K562 (cell line): ENCODE results near the gene FPGS. TPM values are rescaled to one million over a fixed set of nuclear protein-coding genes. Genes with fewer than 3 reads are reported as not detected.
"Not testable (repeated sequence)": the region's sequence is repeated elsewhere in the genome, so short reads cannot be mapped to it uniquely, and the experiment has no call there.

Source experiments
- ATAC-seq: fragments of 200-7000 bp; cut with Tn5 transposase; 3 replicates; pipeline ENCODE4 v1.9.1; 2020; ENCODE audit warnings: moderate library complexity
- BruUV-seq: library from RNA; stranded (reverse); fragments of 400-500 nt; replicated peaks from 2 replicates; lab custom pipeline; 2021; lab: Mats Ljungman, UMichigan
- CTCF ChIA-PET: fragments of 300-600 bp; formaldehyde crosslinking; extraction: SDS; loops from one replicate; lab custom pipeline; 2021; ENCODE audit warnings: low intra/inter-chr PET ratio; lab: Yijun Ruan, JAX
- POLR2A ChIA-PET: fragments of 300-600, 350-650 bp; sonication (Branson Sonifier 250); formaldehyde crosslinking; extraction: SDS; loops from one replicate; lab custom pipeline; 2021; ENCODE audit warnings: antibody characterized with exemption, inconsistent platforms; lab: Yijun Ruan, JAX
- DNase-seq, 4 experiments: peaks; one replicate each; pipeline versions ENCODE4 v3.0.0 to v3.0.0-alpha.2; 2011 to 2018; ENCODE audit warnings: low spot score in 3 of 4, mixed read lengths in 3 of 4; ENCODE audit errors: extremely low read depth in 1 of 4
- FAIRE-seq: peaks from 2 replicates; lab custom pipeline; 2011; peaks lifted over from hg19 to GRCh38; lab: Jason Lieb, UNC
- H2AFZ ChIP-seq: 2 replicates; pipeline ENCODE4 v1.6.0; 2011; ENCODE audit warnings: low read depth, low read length, control low read depth, inconsistent platforms
- H3K27ac ChIP-seq: fragments of 200-600 bp; 3 replicates; pipeline ENCODE4 v1.8.0; 2011; ENCODE audit warnings: low read depth, mild to moderate bottlenecking, control low read depth, inconsistent platforms, low read length, moderate library complexity, mixed read lengths; ENCODE audit errors: extremely low read depth
- H3K27me3 ChIP-seq, 2 experiments: fragments of 300-600 bp in 1 of 2; 2 replicates in 1 of 2; 3 replicates in 1 of 2; pipeline versions ENCODE4 v1.6.0 to v1.8.0; 2011; ENCODE audit warnings: inconsistent platforms in 2 of 2, low read length in 2 of 2, mild to moderate bottlenecking in 1 of 2, mixed read lengths in 1 of 2, moderate library complexity in 1 of 2; ENCODE audit not compliant: control insufficient read depth in 2 of 2, insufficient read depth in 2 of 2
- H3K36me3 ChIP-seq: fragments of 300-600 bp; 3 replicates; pipeline ENCODE4 v1.8.0; 2011; ENCODE audit warnings: mild to moderate bottlenecking, low read length, inconsistent platforms; ENCODE audit not compliant: control insufficient read depth, insufficient read depth
- H3K4me1 ChIP-seq, 2 experiments: fragments of 200-600 bp in 1 of 2; replicated peaks in 1 of 2; 2 replicates in 1 of 2; 3 replicates in 1 of 2; pipeline versions ENCODE4 v1.5.1 to v1.8.0; 2011; ENCODE audit warnings: inconsistent platforms in 2 of 2, low read length in 2 of 2, mild to moderate bottlenecking in 1 of 2, mixed read lengths in 1 of 2, moderate library complexity in 1 of 2; ENCODE audit not compliant: control insufficient read depth in 2 of 2, insufficient read depth in 2 of 2
- H3K4me2 ChIP-seq: 2 replicates; pipeline ENCODE4 v1.6.1; 2011; ENCODE audit warnings: low read length, control low read depth, inconsistent platforms, mixed read lengths; ENCODE audit not compliant: insufficient read depth
- H3K4me3 ChIP-seq: fragments of 200-600 bp; sonication (generic), shearing (Covaris generic); 2 replicates; pipeline ENCODE4 v1.5.1; 2016; ENCODE audit warnings: control low read depth, inconsistent platforms
- H3K79me2 ChIP-seq: fragments of 200-600 bp; 3 replicates; pipeline ENCODE4 v1.8.0; 2011; ENCODE audit warnings: low read length, inconsistent platforms; ENCODE audit not compliant: control insufficient read depth, insufficient read depth
- H3K9ac ChIP-seq, 2 experiments: 2 replicates each; pipeline versions ENCODE4 v1.6.0 to v1.6.1; 2011; ENCODE audit warnings: low read depth in 2 of 2, low read length in 2 of 2, control low read depth in 1 of 2, inconsistent platforms in 1 of 2, mild to moderate bottlenecking in 1 of 2, mixed read lengths in 1 of 2; ENCODE audit not compliant: insufficient read depth in 1 of 2
- H3K9me1 ChIP-seq: one replicate; pipeline ENCODE4 v1.6.0; 2011; ENCODE audit warnings: inconsistent platforms, mild to moderate bottlenecking, low read length, moderate library complexity; ENCODE audit not compliant: control insufficient read depth, insufficient read depth
- H3K9me3 ChIP-seq: replicated peaks from 2 replicates; pipeline ENCODE4 v1.5.1; 2011; ENCODE audit warnings: low read depth, low read length, inconsistent platforms; ENCODE audit not compliant: control insufficient read depth, insufficient read depth
- H4K20me1 ChIP-seq: replicated peaks from 2 replicates; pipeline ENCODE4 v1.6.1; 2011; ENCODE audit warnings: low read length, inconsistent platforms, mixed read lengths; ENCODE audit not compliant: control insufficient read depth, insufficient read depth
- CEBPB ChIP-seq: fragments of 450-650 bp; IDR thresholded peaks from 2 replicates; pipeline ENCODE4 v1.6.1; 2016; ENCODE audit warnings: missing genetic modification characterization, missing compliant biosample characterization
- CTCFL ChIP-seq: IDR thresholded peaks from 2 replicates; pipeline ENCODE4 v1.6.1; 2011; ENCODE audit warnings: borderline replicate concordance, low read depth, mild to moderate bottlenecking, moderate library complexity, low read length; ENCODE audit not compliant: insufficient read depth, poor library complexity, severe bottlenecking
- CXXC5 ChIP-seq: fragments of 250-450 bp; sonication (Bioruptor Pico); IDR thresholded peaks from 2 replicates; pipeline ENCODE4 v1.8.0; 2022; ENCODE audit warnings: inconsistent platforms, mild to moderate bottlenecking, moderate library complexity
- GATA2 ChIP-seq: sonication (generic); formaldehyde crosslinking; IDR thresholded peaks from 2 replicates; pipeline ENCODE4 v1.4.0; 2020; ENCODE audit warnings: mild to moderate bottlenecking, missing genetic modification reagents
- MTA3 ChIP-seq: fragments of 450-650 bp; formaldehyde crosslinking; IDR thresholded peaks from 2 replicates; pipeline ENCODE4 v1.6.1; 2017; ENCODE audit warnings: mild to moderate bottlenecking, borderline replicate concordance
- PCBP2 ChIP-seq: fragments of 200-400 bp; formaldehyde crosslinking; IDR thresholded peaks from 2 replicates; pipeline ENCODE4 v1.6.1; 2018; ENCODE audit warnings: low read length, low read depth, mild to moderate bottlenecking, moderate library complexity; ENCODE audit not compliant: poor library complexity, severe bottlenecking
- SMAD1 ChIP-seq: fragments of 150-350 bp; IDR thresholded peaks from 2 replicates; pipeline ENCODE4 v1.6.1; 2014; ENCODE audit warnings: low read length, low read depth; ENCODE audit not compliant: partially characterized antibody
- ZNF57 ChIP-seq: fragments of 450-650 bp; formaldehyde crosslinking; IDR thresholded peaks from 2 replicates; pipeline ENCODE4 v1.4.0; 2020; ENCODE audit warnings: mild to moderate bottlenecking, moderate library complexity
- WGBS: fragments of 100-300 bp; shearing (Covaris generic); methylation state at CpG from one replicate; pipeline ENCODE4 v1.1.6; 2016; ENCODE audit warnings: low coverage, mixed read lengths; ENCODE audit not compliant: insufficient coverage; ENCODE audit errors: missing lambda C conversion rate; 5-methylcytosine and 5-hydroxymethylcytosine counted together
- in situ Hi-C: fragments of 300-500 bp; cut with MboI; formaldehyde crosslinking; loops from 4 replicates; pipeline ENCODE4 v1.15.0; 2018; ENCODE audit warnings: inconsistent platforms, mixed read lengths
- intact Hi-C: fragments of 100-400 bp; cut with micrococcal nuclease; formaldehyde crosslinking; loops from 2 replicates; pipeline ENCODE4 v1.14.2; 2022
- polyA plus RNA-seq, 8 experiments: library from polyadenylated mRNA; depleted of rRNA in 4 of 8; stranded (reverse) in 5 of 8; unstranded in 3 of 8; fragments of >200 nt; fragmentation: Nextera tagmentation in 2 of 8; fragmentation: Illumina TruSeq in 1 of 8; extraction: Ambion mirVana in 2 of 8; extraction: Trizol in 1 of 8; gene quantifications; 2 replicates each; pipeline versions ENCODE4 v1.2.1 to v1.2.3, GENCODE V29; 2011 to 2014; ENCODE audit warnings: inconsistent platforms in 1 of 8, missing spikeins in 1 of 8
- total RNA-seq, 7 experiments: library from RNA; depleted of rRNA in 6 of 7; stranded (reverse); fragments of >200 nt in 6 of 7; fragmentation: Illumina TruSeq in 2 of 7; extraction: Trizol in 2 of 7; gene quantifications; 2 replicates each; pipeline versions ENCODE4 v1.2.1 to v1.2.3, GENCODE V29; 2011 to 2021; ENCODE audit warnings: low replicate concordance in 1 of 7
- TF ChIP-seq, protein P1 (sequence below): IDR thresholded peaks from 3 replicates; pipeline ENCODE4 v1.6.1; 2011; ENCODE audit warnings: borderline replicate concordance, mild to moderate bottlenecking; ENCODE audit not compliant: insufficient read length, insufficient read depth

Gene FPGS
- total and polyA plus RNA-seq, 9 of the 15 experiments (the other 6 are each of a cell fraction or from before 2014, with no cell fraction given), result 0.84 to 86.4 (median 59.2) TPM

DNA sequence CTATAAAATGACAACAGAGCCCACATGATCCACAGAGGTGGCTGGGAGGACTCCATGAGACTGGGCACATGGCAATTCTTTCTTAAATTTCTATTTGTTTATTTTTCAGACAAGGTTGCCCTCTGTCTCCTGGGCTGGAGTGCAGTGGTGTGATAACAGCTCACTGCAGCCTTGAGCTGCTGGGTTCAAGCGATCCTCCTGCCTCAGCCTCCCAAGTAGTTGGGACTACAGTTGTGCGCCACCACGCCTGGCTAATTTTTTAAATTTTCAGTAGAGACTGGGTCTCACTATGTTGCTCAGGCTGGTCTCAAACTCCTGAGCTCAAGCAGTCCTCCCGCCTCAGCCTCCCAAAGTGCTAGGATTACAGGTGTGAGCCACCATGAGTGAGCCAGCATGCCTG, 42.9 kb downstream of the FPGS start:
- H4K20me1 ChIP-seq, H3K4me2 ChIP-seq, CTCF ChIA-PET, H3K27me3 ChIP-seq, H3K4me3 ChIP-seq, ATAC-seq, in situ Hi-C loops, BruUV-seq, H3K79me2 ChIP-seq, H3K9me1 ChIP-seq, DNase-seq, FAIRE-seq, H3K36me3 ChIP-seq, intact Hi-C loops: not testable (repeated sequence)
- POLR2A ChIA-PET, result interaction anchor here (0.7 to 1.2 kb wide), 2 partner anchors 16 to 28 kb away, joined by 3 to 5 read pairs; no protein-coding TSS in a partner anchor
- Histone ChIP-seq H3K9me3 (peaks cover 17% of the 10 kb centered on the region), H2AFZ (peak overlapping the region; percentile 87), H3K4me1 (peaks cover 23 to 31% of the 10 kb centered on the region in 2 experiments), H3K27ac (peak overlapping the region; percentile 19; the same call in 1 of the 3 replicates), H3K9ac (peak overlapping the region; percentile 5 to 74; a peak in 2 of 4 replicates)
- WGBS, result 92% methylated on average over 4 of the region's 4 CpGs

DNA sequence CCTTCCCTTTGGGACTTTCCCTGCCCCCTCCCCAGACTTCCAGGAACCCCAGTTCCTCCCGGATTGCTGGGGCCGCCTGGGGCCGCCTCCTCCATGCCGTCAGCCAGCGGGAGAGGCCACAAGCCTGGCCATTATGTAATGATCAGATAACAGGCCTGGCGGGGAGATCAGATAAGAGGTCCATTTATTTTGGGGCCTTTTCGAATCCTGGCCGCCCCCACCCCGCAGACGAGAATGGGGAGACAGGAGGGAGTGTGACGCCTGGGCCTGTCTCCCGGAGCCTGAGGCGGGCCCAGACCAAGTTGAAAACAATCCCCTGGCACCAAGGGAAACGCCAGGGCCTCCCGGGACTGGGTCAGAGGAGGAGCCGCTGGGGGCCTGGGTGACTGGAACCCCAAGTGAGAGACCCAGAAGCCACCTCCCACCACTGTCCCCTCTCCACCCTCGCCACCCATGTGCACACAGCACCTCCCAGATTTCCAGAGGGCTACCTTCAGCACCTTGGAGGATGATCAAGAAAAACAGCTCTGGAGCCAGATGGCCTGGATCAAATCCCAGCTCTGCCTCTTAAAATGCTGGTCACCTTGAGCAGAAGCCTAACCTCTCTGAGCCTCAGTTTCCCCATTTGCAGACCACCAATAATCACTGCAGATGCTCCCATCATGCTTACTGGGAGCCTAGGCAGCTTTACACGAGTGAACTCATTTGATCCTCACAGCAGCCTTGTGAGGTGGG, 43.9 kb downstream of the FPGS start:
- WGBS, result 34% methylated on average over 17 of the region's 18 CpGs
- Histone ChIP-seq H3K4me1 (peaks cover 23 to 28% of the 10 kb centered on the region in 2 experiments), H3K4me2 (no peak overlapping the region), H3K27me3 (no peaks in the 10 kb centered on the region), H2AFZ (peak overlapping the region; percentile 87), H3K79me2 (no peaks in the 10 kb centered on the region), H3K36me3 (no peaks in the 10 kb centered on the region), H4K20me1 (no peaks in the 10 kb centered on the region), H3K9me3 (peaks cover 17% of the 10 kb centered on the region), H3K4me3 (no peak overlapping the region), H3K27ac (peak overlapping the region; percentile 46; the same call in 1 of the 3 replicates), H3K9ac (peak overlapping the region; percentile 6 to 86; a peak in 3 of 4 replicates), H3K9me1 (peaks cover 3% of the 10 kb centered on the region)
- DNase-seq (peak in 3 of 4 experiments; percentile 41 to 72 (median 67)), FAIRE-seq (no peak), ATAC-seq (peak; percentile 46)
- CTCF ChIA-PET, result no interaction called here
- in situ Hi-C loops (no loop called here), intact Hi-C loops (no loop called here)
- BruUV-seq, result no TSS peak
- POLR2A ChIA-PET, result interaction anchor here (0.6 kb wide), 2 partner anchors 10 to 31 kb away, joined by 3 to 5 read pairs; no protein-coding TSS in a partner anchor
- TF ChIP-seq ZNF57 (CRISPR knock-in tag) (no peak), CTCFL (no peak), CXXC5 (CRISPR knock-in tag) (peak; percentile 38; the same call in 1 of the 2 replicates), CEBPB (tag) (0 out of 2 replicates have a peak, but pooled peaks have one; percentile 16), GATA2 (CRISPR knock-in tag) (peak; percentile 53), PCBP2 (no peak), MTA3 (peak; percentile 16; the same call in 1 of the 2 replicates), SMAD1 (peak; percentile 87)
- TF ChIP-seq, protein P1, sequence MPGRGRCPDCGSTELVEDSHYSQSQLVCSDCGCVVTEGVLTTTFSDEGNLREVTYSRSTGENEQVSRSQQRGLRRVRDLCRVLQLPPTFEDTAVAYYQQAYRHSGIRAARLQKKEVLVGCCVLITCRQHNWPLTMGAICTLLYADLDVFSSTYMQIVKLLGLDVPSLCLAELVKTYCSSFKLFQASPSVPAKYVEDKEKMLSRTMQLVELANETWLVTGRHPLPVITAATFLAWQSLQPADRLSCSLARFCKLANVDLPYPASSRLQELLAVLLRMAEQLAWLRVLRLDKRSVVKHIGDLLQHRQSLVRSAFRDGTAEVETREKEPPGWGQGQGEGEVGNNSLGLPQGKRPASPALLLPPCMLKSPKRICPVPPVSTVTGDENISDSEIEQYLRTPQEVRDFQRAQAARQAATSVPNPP, result no peak
